Breast epithelium (tissue), 4 donors: Measurements from ENCODE around the gene PHRF1. TPM values are rescaled to one million over a fixed set of nuclear protein-coding genes. Genes with fewer than 3 reads are reported as not detected.

Experiments used
- DNase-seq, 2 donors: peaks; one replicate each; pipeline ENCODE4 v3.0.0-alpha.2; 2019; ENCODE audit warnings: low spot score in 2 of 2
- H3K27ac ChIP-seq, 2 donors: fragments of 200-600 bp; sonication (generic) in 1 of 2; one replicate each; pipeline ENCODE4 v1.5.1; 2016 to 2019; ENCODE audit warnings: mild to moderate bottlenecking in 1 of 2
- H3K27me3 ChIP-seq, 2 donors: fragments of 200-600 bp; sonication (generic) in 1 of 2; one replicate each; pipeline versions ENCODE4 v1.5.1 to v1.6.0; 2017 to 2019; ENCODE audit warnings: control low read depth in 1 of 2, mild to moderate bottlenecking in 1 of 2
- H3K36me3 ChIP-seq: fragments of 200-600 bp; one replicate; pipeline ENCODE4 v1.5.1; 2019
- H3K4me1 ChIP-seq, 2 donors: fragments of 200-600 bp; sonication (generic); one replicate each; pipeline ENCODE4 v1.5.1; 2016 to 2019; ENCODE audit warnings: control low read depth in 1 of 2
- H3K4me3 ChIP-seq, 3 donors: fragments of 200-600 bp; sonication (generic); 1 replicate in 2 of 3; 2 replicates in 1 of 3; pipeline ENCODE4 v1.5.1; 2016 to 2019; ENCODE audit warnings: mild to moderate bottlenecking in 3 of 3, moderate library complexity in 2 of 3
- H3K9me3 ChIP-seq, 2 donors: fragments of 200-600 bp; sonication (generic) in 1 of 2; one replicate each; pipeline ENCODE4 v1.5.1; 2016 to 2019; ENCODE audit warnings: control low read depth in 1 of 2
- CTCF ChIP-seq, 3 donors: fragments of 450-650 bp; IDR thresholded peaks; one replicate each; pipeline ENCODE4 v1.5.1; 2016 to 2017; ENCODE audit warnings: antibody characterized with exemption in 3 of 3, mild to moderate bottlenecking in 3 of 3, moderate library complexity in 3 of 3
- POLR2A ChIP-seq: fragments of 450-650 bp; IDR thresholded peaks from one replicate; pipeline ENCODE4 v1.6.1; 2016; ENCODE audit warnings: antibody characterized with exemption, mild to moderate bottlenecking, moderate library complexity
- POLR2AphosphoS5 ChIP-seq, 3 donors: sonication (generic); formaldehyde crosslinking; IDR thresholded peaks; one replicate each; pipeline ENCODE4 v1.6.1; 2017; ENCODE audit warnings: antibody characterized with exemption in 3 of 3
- intact Hi-C: fragments of 100-400 bp; cut with DNase I; formaldehyde crosslinking; loops from one replicate; pipeline ENCODE4 v1.15.1; 2023; ENCODE audit warnings: low total_unique reads
- total RNA-seq, 3 donors: library from RNA; depleted of rRNA; stranded (reverse); fragments of >200 nt; gene quantifications; one replicate each; pipeline ENCODE4 v1.1.0, GENCODE V29; 2016

The PHRF1 gene
- total RNA-seq, 3 donors from 2014 or later, result 18.6 to 22.1 (median 21.3) TPM

- Histone ChIP-seq H3K4me3 (no peak overlapping the region), H3K36me3 (no peaks in the 10 kb centered on the region), H3K4me1 (no peaks in the 10 kb centered on the region), H3K27ac (no peak overlapping the region), H3K27me3 (peaks cover 0 to 6% of the 10 kb centered on the region in 2 donors), H3K9me3 (no peaks in the 10 kb centered on the region)
- no peak for DNase-seq
- no peak for TF ChIP-seq POLR2A
- TF ChIP-seq CTCF (IDR thresholded peaks at IDR 0.05), result no peak
- no peak for TF ChIP-seq POLR2AphosphoS5 (IDR thresholded peaks at IDR 0.05)
- intact Hi-C loops, result no loop called here
These were observed 27.3 kb upstream of the PHRF1 start for GRCh38 chr11:548700-549603.

GRCh38 chr11:550021-550745 lies 26.1 kb upstream of the PHRF1 start:
- intact Hi-C loops, result no loop called here
- H3K9me3 ChIP-seq, result no peaks in the 10 kb centered on the region
- H3K27me3 ChIP-seq, result peaks cover 3 to 6% of the 10 kb centered on the region in 2 donors
- peaks cover 0 to 5% of the 10 kb centered on the region in 2 donors for H3K4me1 ChIP-seq
- H3K27ac ChIP-seq, result no peak overlapping the region
- no peak overlapping the region for H3K4me3 ChIP-seq
- H3K36me3 ChIP-seq, result no peaks in the 10 kb centered on the region
- no peak for DNase-seq
- TF ChIP-seq CTCF (IDR thresholded peaks at IDR 0.05), result no peak

- Histone ChIP-seq H3K4me3 (no peak overlapping the region), H3K36me3 (no peaks in the 10 kb centered on the region), H3K4me1 (peaks cover 0 to 5% of the 10 kb centered on the region in 2 donors), H3K27ac (no peak overlapping the region), H3K9me3 (no peaks in the 10 kb centered on the region), H3K27me3 (peaks cover 3 to 6% of the 10 kb centered on the region in 2 donors)
- intact Hi-C loops, result loop anchor here (1.0 kb wide), 1 partner anchor 49 kb away; no protein-coding TSS in a partner anchor
- TF ChIP-seq POLR2AphosphoS5 (IDR thresholded peaks at IDR 0.05) (no peak), CTCF (IDR thresholded peaks at IDR 0.05) (no peak), POLR2A (no peak)
- DNase-seq, result no peak
These were observed 25.6 kb upstream of the PHRF1 start for GRCh38 chr11:550746-551085.

GRCh38 chr11:551131-551530 lies 25.1 kb upstream of the PHRF1 start:
- no peaks in the 10 kb centered on the region for H3K9me3 ChIP-seq
- H3K4me3 ChIP-seq, result no peak overlapping the region
- no peak for DNase-seq
- H3K4me1 ChIP-seq, result peaks cover 0 to 5% of the 10 kb centered on the region in 2 donors
- intact Hi-C loops, result loop anchor here (1.0 kb wide), 1 partner anchor 48 kb away; no protein-coding TSS in a partner anchor
- no peak overlapping the region for H3K27ac ChIP-seq
- TF ChIP-seq POLR2AphosphoS5 (IDR thresholded peaks at IDR 0.05), result no peak
- TF ChIP-seq POLR2A, result no peak
- TF ChIP-seq CTCF (IDR thresholded peaks at IDR 0.05), result no peak
- peaks cover 3 to 6% of the 10 kb centered on the region in 2 donors for H3K27me3 ChIP-seq
- H3K36me3 ChIP-seq, result no peaks in the 10 kb centered on the region

- Histone ChIP-seq H3K36me3 (no peaks in the 10 kb centered on the region), H3K4me3 (no peak overlapping the region), H3K4me1 (peaks cover 0 to 5% of the 10 kb centered on the region in 2 donors), H3K27me3 (peaks cover 3 to 6% of the 10 kb centered on the region in 2 donors), H3K9me3 (no peaks in the 10 kb centered on the region), H3K27ac (no peak overlapping the region)
- no peak for DNase-seq
- no peak for TF ChIP-seq CTCF (IDR thresholded peaks at IDR 0.05)
- TF ChIP-seq POLR2A, result no peak
- TF ChIP-seq POLR2AphosphoS5 (IDR thresholded peaks at IDR 0.05), result no peak
- intact Hi-C loops, result loop anchor here (1.0 kb wide), 1 partner anchor 48 kb away; no protein-coding TSS in a partner anchor
These were observed 24.7 kb upstream of the PHRF1 start for GRCh38 chr11:551596-551995.
